Keratinocyte (primary cell): Measurements from ENCODE around the gene COL11A1. TPM values are rescaled to one million over a fixed set of nuclear protein-coding genes. Genes with fewer than 3 reads are reported as not detected.

Experiments
- DNase-seq: peaks from one replicate; pipeline ENCODE4 v3.0.0-alpha.2; 2011; ENCODE audit warnings: low read depth, missing footprints, low spot score
- FAIRE-seq: peaks from 2 replicates; lab custom pipeline; 2011; peaks lifted over from hg19 to GRCh38; lab: Jason Lieb, UNC
- H2AFZ ChIP-seq: 2 replicates; pipeline ENCODE4 v1.6.0; 2012; ENCODE audit warnings: low read length, control low read depth, inconsistent platforms; ENCODE audit not compliant: control insufficient read depth
- H3K27ac ChIP-seq: 2 replicates; pipeline ENCODE4 v1.5.1; 2011; ENCODE audit warnings: low read length; ENCODE audit not compliant: control insufficient read depth, insufficient read depth
- H3K27me3 ChIP-seq: 3 replicates; pipeline ENCODE4 v1.6.0; 2011; ENCODE audit warnings: low read length; ENCODE audit not compliant: control insufficient read depth, insufficient read depth; ENCODE audit errors: extremely low read depth
- H3K36me3 ChIP-seq, 2 experiments: 2 replicates in 1 of 2; 3 replicates in 1 of 2; pipeline ENCODE4 v1.5.1; 2011; ENCODE audit warnings: low read length in 2 of 2, mild to moderate bottlenecking in 1 of 2; ENCODE audit not compliant: control insufficient read depth in 2 of 2, insufficient read depth in 2 of 2; ENCODE audit errors: extremely low read depth in 1 of 2
- H3K4me1 ChIP-seq: 3 replicates; pipeline ENCODE4 v1.5.1; 2011; ENCODE audit warnings: low read length; ENCODE audit not compliant: control insufficient read depth, insufficient read depth; ENCODE audit errors: extremely low read depth
- H3K4me2 ChIP-seq: 3 replicates; pipeline ENCODE4 v1.6.0; 2011; ENCODE audit warnings: low read depth, low read length; ENCODE audit not compliant: control insufficient read depth, insufficient read depth; ENCODE audit errors: extremely low read depth
- H3K4me3 ChIP-seq, 3 experiments: fragments of 200-600 bp in 1 of 3; sonication (generic) in 1 of 3; 2 replicates in 2 of 3; 3 replicates in 1 of 3; pipeline ENCODE4 v1.5.1; 2011 to 2016; ENCODE audit warnings: low read length in 3 of 3, mild to moderate bottlenecking in 3 of 3, control low read depth in 2 of 3, inconsistent platforms in 1 of 3, low read depth in 1 of 3, mixed read lengths in 1 of 3, mixed run types in 1 of 3, moderate library complexity in 1 of 3; ENCODE audit not compliant: control insufficient read depth in 2 of 3, insufficient read depth in 2 of 3; ENCODE audit errors: extremely low read depth in 1 of 3
- H3K79me2 ChIP-seq: 2 replicates; pipeline ENCODE4 v1.6.0; 2012; ENCODE audit warnings: low read length; ENCODE audit not compliant: control insufficient read depth, insufficient read depth
- H3K9ac ChIP-seq: 3 replicates; pipeline ENCODE4 v1.6.0; 2011; ENCODE audit warnings: low read length; ENCODE audit not compliant: control insufficient read depth, insufficient read depth; ENCODE audit errors: extremely low read depth
- H3K9me1 ChIP-seq: 3 replicates; pipeline ENCODE4 v1.6.0; 2011; ENCODE audit warnings: low read length; ENCODE audit not compliant: control insufficient read depth, insufficient read depth; ENCODE audit errors: extremely low read depth
- H3K9me3 ChIP-seq: 2 replicates; pipeline ENCODE4 v1.5.1; 2012; ENCODE audit warnings: low read depth, low read length; ENCODE audit not compliant: control insufficient read depth
- H4K20me1 ChIP-seq: 3 replicates; pipeline ENCODE4 v1.6.0; 2011; ENCODE audit warnings: low read length; ENCODE audit not compliant: control insufficient read depth, insufficient read depth; ENCODE audit errors: extremely low read depth
- EZH2 ChIP-seq: IDR thresholded peaks from one replicate; pipeline ENCODE4 v1.6.1; 2012; ENCODE audit warnings: inconsistent platforms, mild to moderate bottlenecking, low read length, moderate library complexity
- dilution Hi-C: fragments of 300-500 bp; cut with MboI; formaldehyde crosslinking; loops from one replicate; pipeline ENCODE4 v1.7.0; 2020; ENCODE audit warnings: low sequenced_read_pairs; ENCODE audit not compliant: extremely low pct_ligation_motif_present
- polyA plus RNA-seq, 5 experiments: library from polyadenylated mRNA; depleted of rRNA in 3 of 5; stranded (reverse) in 3 of 5; stranded (forward) in 1 of 5; unstranded in 1 of 5; fragments of >200 nt; gene quantifications; 1 replicate in 1 of 5; 2 replicates in 3 of 5; 3 replicates in 1 of 5; pipeline versions ENCODE4 v1.2.1 to v1.2.3, GENCODE V29; 2011 to 2012; ENCODE audit warnings: missing spikeins in 2 of 5, low read depth in 1 of 5, low replicate concordance in 1 of 5
- TF ChIP-seq, protein P1 (sequence below), 3 experiments: IDR thresholded peaks in 1 of 3; conservative IDR thresholded peaks in 1 of 3; optimal IDR thresholded peaks in 1 of 3; 2 replicates in 2 of 3; 3 replicates in 1 of 3; pipeline versions ENCODE3 to v1.5.1; 2011; ENCODE audit warnings: low read length in 3 of 3, mild to moderate bottlenecking in 3 of 3, moderate library complexity in 2 of 3, control low read depth in 1 of 3, inconsistent platforms in 1 of 3; ENCODE audit not compliant: insufficient read depth in 2 of 3; ENCODE audit errors: extremely low read depth in 1 of 3

Gene COL11A1
- polyA plus RNA-seq, 1 donor (not counting 4 experiments of a cell fraction or from before 2014, with no cell fraction given) = 0.37 TPM

DNA sequence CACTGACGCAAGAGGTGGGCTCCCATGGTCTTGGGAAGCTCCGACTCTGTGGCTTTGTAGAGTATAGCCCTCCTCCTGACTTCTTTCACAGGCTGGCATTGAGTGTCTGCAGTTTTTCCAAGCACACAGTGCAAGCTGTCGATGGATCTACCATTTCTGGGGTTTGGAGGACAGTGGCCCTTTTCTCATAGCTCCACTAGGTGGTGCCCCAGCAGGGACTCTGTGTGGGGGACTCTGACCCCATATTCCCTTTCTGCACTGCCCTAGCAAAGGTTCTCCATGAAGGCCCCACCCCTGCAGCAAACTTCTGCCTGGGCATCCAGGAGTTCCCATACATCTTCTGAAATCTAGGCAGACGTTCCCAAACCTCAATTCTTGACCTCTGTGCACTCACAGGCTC lies 236.2 kb downstream of the COL11A1 start:
- TF ChIP-seq, protein P1, sequence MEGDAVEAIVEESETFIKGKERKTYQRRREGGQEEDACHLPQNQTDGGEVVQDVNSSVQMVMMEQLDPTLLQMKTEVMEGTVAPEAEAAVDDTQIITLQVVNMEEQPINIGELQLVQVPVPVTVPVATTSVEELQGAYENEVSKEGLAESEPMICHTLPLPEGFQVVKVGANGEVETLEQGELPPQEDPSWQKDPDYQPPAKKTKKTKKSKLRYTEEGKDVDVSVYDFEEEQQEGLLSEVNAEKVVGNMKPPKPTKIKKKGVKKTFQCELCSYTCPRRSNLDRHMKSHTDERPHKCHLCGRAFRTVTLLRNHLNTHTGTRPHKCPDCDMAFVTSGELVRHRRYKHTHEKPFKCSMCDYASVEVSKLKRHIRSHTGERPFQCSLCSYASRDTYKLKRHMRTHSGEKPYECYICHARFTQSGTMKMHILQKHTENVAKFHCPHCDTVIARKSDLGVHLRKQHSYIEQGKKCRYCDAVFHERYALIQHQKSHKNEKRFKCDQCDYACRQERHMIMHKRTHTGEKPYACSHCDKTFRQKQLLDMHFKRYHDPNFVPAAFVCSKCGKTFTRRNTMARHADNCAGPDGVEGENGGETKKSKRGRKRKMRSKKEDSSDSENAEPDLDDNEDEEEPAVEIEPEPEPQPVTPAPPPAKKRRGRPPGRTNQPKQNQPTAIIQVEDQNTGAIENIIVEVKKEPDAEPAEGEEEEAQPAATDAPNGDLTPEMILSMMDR (optimal IDR thresholded peaks at IDR 0.05 in 1 of 3, IDR thresholded peaks at IDR 0.05 in 1 of 3, conservative IDR thresholded peaks at IDR 0.05 in 1 of 3; ENCODE audit: extremely low read depth in 1 of 3, insufficient read depth in 2 of 3, low read length in 3 of 3) = no peak
- TF ChIP-seq EZH2 = no peak
- no peaks in the 10 kb centered on the region for H3K9me3 ChIP-seq
- FAIRE-seq (no peak), DNase-seq (no peak)
- H2AFZ ChIP-seq = no peak overlapping the region
- no peak overlapping the region for H3K27ac ChIP-seq
- H3K36me3 ChIP-seq = no peaks in the 10 kb centered on the region
- H3K4me1 ChIP-seq = no peaks in the 10 kb centered on the region
- no peak overlapping the region for H3K4me3 ChIP-seq
- no peak overlapping the region for H3K4me2 ChIP-seq
- H4K20me1 ChIP-seq = no peaks in the 10 kb centered on the region
- H3K9me1 ChIP-seq = no peaks in the 10 kb centered on the region
- dilution Hi-C loops = no loop called here
- no peaks in the 10 kb centered on the region for H3K27me3 ChIP-seq
- no peak overlapping the region for H3K9ac ChIP-seq
- no peaks in the 10 kb centered on the region for H3K79me2 ChIP-seq

DNA sequence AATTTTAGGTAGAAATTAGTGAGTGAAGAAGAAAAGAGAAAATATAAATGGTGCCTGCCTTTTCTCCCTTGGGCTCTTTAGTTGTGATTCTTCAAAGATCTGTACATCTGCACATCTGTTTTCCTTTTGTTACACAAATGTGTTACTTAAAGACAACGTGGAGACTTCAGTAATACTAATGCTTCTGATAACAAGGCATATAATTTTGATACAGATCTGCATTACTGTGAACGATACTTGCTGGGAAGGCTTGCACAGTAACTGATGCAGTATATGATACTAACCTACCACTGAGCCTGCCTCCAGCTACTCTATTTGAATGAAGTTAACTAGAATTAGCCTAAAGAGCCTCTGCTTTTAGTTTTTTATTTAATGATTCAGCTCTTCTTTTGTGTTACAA lies 244.6 kb downstream of the COL11A1 start:
- FAIRE-seq = no peak
- no peak for TF ChIP-seq EZH2
- TF ChIP-seq, protein P1 (optimal IDR thresholded peaks at IDR 0.05 in 1 of 3, IDR thresholded peaks at IDR 0.05 in 1 of 3, conservative IDR thresholded peaks at IDR 0.05 in 1 of 3; ENCODE audit: extremely low read depth in 1 of 3, insufficient read depth in 2 of 3, low read length in 3 of 3) = no peak
- Histone ChIP-seq H3K9ac (no peak overlapping the region), H3K4me2 (no peak overlapping the region), H2AFZ (no peak overlapping the region), H3K9me1 (no peaks in the 10 kb centered on the region), H3K4me1 (no peaks in the 10 kb centered on the region), H3K79me2 (no peaks in the 10 kb centered on the region), H3K9me3 (no peaks in the 10 kb centered on the region), H4K20me1 (no peaks in the 10 kb centered on the region), H3K4me3 (no peak overlapping the region), H3K27ac (no peak overlapping the region), H3K36me3 (no peaks in the 10 kb centered on the region), H3K27me3 (no peaks in the 10 kb centered on the region)
- dilution Hi-C loops = no loop called here
- DNase-seq = no peak
